WTC11 (cell line): ENCODE data around the gene CHIA. TPM values are rescaled to one million over a fixed set of nuclear protein-coding genes. Genes with fewer than 3 reads are reported as not detected.

Experiments
- ATAC-seq: fragments of 200-7000 bp; cut with Tn5 transposase; 2 replicates; pipeline ENCODE4 v1.10.0; 2021; ENCODE audit warnings: mild to moderate bottlenecking, moderate library complexity
- CTCF ChIA-PET: fragments of 300-600 bp; sonication (Branson Sonifier 250); formaldehyde crosslinking; loops from one replicate; lab custom pipeline; 2021; ENCODE audit warnings: antibody characterized with exemption; lab: Charles Lee
- POLR2A ChIA-PET: fragments of 350-600 bp; sonication (Branson Sonifier 250); formaldehyde crosslinking; loops from one replicate; lab custom pipeline; 2021; ENCODE audit warnings: antibody characterized with exemption; lab: Charles Lee
- DNase-seq: peaks from one replicate; pipeline ENCODE4 v3.0.0; 2021; ENCODE audit warnings: low spot score
- H3K27ac Mint-ChIP-seq: 2 replicates; pipeline ENCODE4 v1.8.0; 2021; ENCODE audit warnings: mixed read lengths
- H3K27me3 Mint-ChIP-seq: 2 replicates; pipeline ENCODE4 v1.8.0; 2021; ENCODE audit warnings: low read depth, mild to moderate bottlenecking, moderate library complexity, mixed read lengths
- H3K36me3 Mint-ChIP-seq: 2 replicates; pipeline ENCODE4 v1.8.0; 2021; ENCODE audit warnings: mixed read lengths
- H3K4me1 Mint-ChIP-seq: 2 replicates; pipeline ENCODE4 v1.8.0; 2022; ENCODE audit warnings: mixed read lengths
- H3K4me3 Mint-ChIP-seq: 2 replicates; pipeline ENCODE4 v1.8.0; 2021; ENCODE audit warnings: mild to moderate bottlenecking, moderate library complexity, mixed read lengths
- H3K9me3 Mint-ChIP-seq: 2 replicates; pipeline ENCODE4 v1.8.0; 2021; ENCODE audit warnings: mixed read lengths
- AFF4 ChIP-seq: sonication (generic); formaldehyde crosslinking; IDR thresholded peaks from 2 replicates; pipeline ENCODE4 v1.8.1; 2023; ENCODE audit warnings: mild to moderate bottlenecking, missing genetic modification reagents, borderline replicate concordance
- CREB1 ChIP-seq: sonication (generic); formaldehyde crosslinking; IDR thresholded peaks from 2 replicates; pipeline ENCODE4 v1.8.0; 2023; ENCODE audit warnings: mild to moderate bottlenecking, missing genetic modification reagents
- E2F1 ChIP-seq: sonication (generic); formaldehyde crosslinking; IDR thresholded peaks from 2 replicates; pipeline ENCODE4 v1.8.0; 2022; ENCODE audit warnings: mild to moderate bottlenecking, missing genetic modification reagents
- ERG ChIP-seq: fragments of 250-450 bp; sonication (Bioruptor Pico); IDR thresholded peaks from 2 replicates; pipeline ENCODE4 v1.8.0; 2021; ENCODE audit warnings: mild to moderate bottlenecking
- FOXJ3 ChIP-seq: sonication (generic); formaldehyde crosslinking; IDR thresholded peaks from 2 replicates; pipeline ENCODE4 v1.9.0; 2021; ENCODE audit warnings: missing genetic modification reagents, mild to moderate bottlenecking, borderline replicate concordance
- FOXP4 ChIP-seq: sonication (generic); formaldehyde crosslinking; IDR thresholded peaks from 2 replicates; pipeline ENCODE4 v1.8.0; 2022; ENCODE audit warnings: mild to moderate bottlenecking, missing genetic modification reagents
- GTF2I ChIP-seq: fragments of 250-450 bp; sonication (Bioruptor Pico); conservative IDR thresholded peaks from 2 replicates; pipeline ENCODE4 v1.4.0; 2021; ENCODE audit warnings: mild to moderate bottlenecking
- IRF2 ChIP-seq: sonication (generic); formaldehyde crosslinking; IDR thresholded peaks from 2 replicates; pipeline ENCODE4 v1.8.0; 2022; ENCODE audit warnings: low read depth, missing genetic modification reagents, borderline replicate concordance
- MLX ChIP-seq: sonication (generic); formaldehyde crosslinking; IDR thresholded peaks from 2 replicates; pipeline ENCODE4 v1.8.1; 2023; ENCODE audit warnings: mild to moderate bottlenecking, missing genetic modification reagents, moderate library complexity
- NFATC4 ChIP-seq: fragments of 250-450 bp; sonication (Bioruptor Pico); IDR thresholded peaks from 2 replicates; pipeline ENCODE4 v1.9.0; 2021; ENCODE audit warnings: mild to moderate bottlenecking
- NFE2L1 ChIP-seq: sonication (generic); formaldehyde crosslinking; IDR thresholded peaks from 2 replicates; pipeline ENCODE4 v1.8.1; 2023; ENCODE audit warnings: missing genetic modification reagents
- NR2C2 ChIP-seq: sonication (generic); formaldehyde crosslinking; IDR thresholded peaks from 2 replicates; pipeline ENCODE4 v1.8.0; 2022; ENCODE audit warnings: mild to moderate bottlenecking, missing genetic modification reagents
- PREB ChIP-seq: sonication (generic); formaldehyde crosslinking; IDR thresholded peaks from 2 replicates; pipeline ENCODE4 v1.8.1; 2022; ENCODE audit warnings: mild to moderate bottlenecking, missing genetic modification reagents, moderate library complexity, borderline replicate concordance
- RELA ChIP-seq: sonication (generic); formaldehyde crosslinking; IDR thresholded peaks from 2 replicates; pipeline ENCODE4 v1.8.1; 2022; ENCODE audit warnings: missing genetic modification reagents, mild to moderate bottlenecking, borderline replicate concordance
- SMAD4 ChIP-seq: sonication (generic); formaldehyde crosslinking; IDR thresholded peaks from 2 replicates; pipeline ENCODE4 v1.8.0; 2022; ENCODE audit warnings: mild to moderate bottlenecking, missing genetic modification reagents
- TCF7 ChIP-seq: sonication (generic); formaldehyde crosslinking; IDR thresholded peaks from 2 replicates; pipeline ENCODE4 v1.8.0; 2022; ENCODE audit warnings: mild to moderate bottlenecking, low read depth, missing genetic modification reagents, moderate library complexity
- ZNF263 ChIP-seq: sonication (generic); formaldehyde crosslinking; IDR thresholded peaks from 2 replicates; pipeline ENCODE4 v1.8.1; 2022; ENCODE audit warnings: low read depth, mild to moderate bottlenecking, moderate library complexity, missing genetic modification reagents
- ZNF281 ChIP-seq: sonication (generic); formaldehyde crosslinking; IDR thresholded peaks from 2 replicates; pipeline ENCODE4 v1.8.0; 2023; ENCODE audit warnings: mild to moderate bottlenecking, missing genetic modification reagents
- ZNF396 ChIP-seq: fragments of 250-450 bp; sonication (Bioruptor Pico); IDR thresholded peaks from 2 replicates; pipeline ENCODE4 v1.8.0; 2021; ENCODE audit warnings: mild to moderate bottlenecking, moderate library complexity, borderline replicate concordance
- ZNF423 ChIP-seq: fragments of 250-450 bp; sonication (Bioruptor Pico); IDR thresholded peaks from 2 replicates; pipeline ENCODE4 v2.1.2; 2022; ENCODE audit warnings: mild to moderate bottlenecking, moderate library complexity
- total RNA-seq: library from RNA; stranded (reverse); gene quantifications from 3 replicates; pipeline ENCODE4 v1.2.3, GENCODE V29; 2021

Gene CHIA
- total RNA-seq, 1 experiment from 2014 or later: not detected

- ATAC-seq (no peak), DNase-seq (no peak)
- CTCF ChIA-PET: interaction anchor here (1.1 kb wide), 1 partner anchor 91 kb away, joined by 3 read pairs; no protein-coding TSS in a partner anchor
- no peaks in the 10 kb centered on the region for H3K36me3 Mint-ChIP-seq
- H3K4me3 Mint-ChIP-seq: no peak overlapping the region
- POLR2A ChIA-PET: no interaction called here
- no peak overlapping the region for H3K27ac Mint-ChIP-seq
- peaks cover 5% of the 10 kb centered on the region for H3K4me1 Mint-ChIP-seq
- no peaks in the 10 kb centered on the region; the same call in 1 of the 2 replicates for H3K27me3 Mint-ChIP-seq
- H3K9me3 Mint-ChIP-seq: peaks cover 6% of the 10 kb centered on the region
- TF ChIP-seq AFF4 (CRISPR knock-in tag) (no peak), NFATC4 (CRISPR knock-in tag) (no peak), CREB1 (CRISPR knock-in tag) (no peak), FOXP4 (CRISPR knock-in tag) (no peak), E2F1 (CRISPR knock-in tag) (no peak), ZNF396 (CRISPR knock-in tag) (no peak), RELA (CRISPR knock-in tag) (no peak), ZNF263 (CRISPR knock-in tag) (no peak), PREB (CRISPR knock-in tag) (no peak), ZNF423 (CRISPR knock-in tag) (no peak), FOXJ3 (CRISPR knock-in tag) (no peak), GTF2I (CRISPR knock-in tag) (no peak)
Observed at GRCh38 chr1:111242805-111243523, 47.7 kb upstream of the CHIA start.

GRCh38 chr1:111247125-111247838 lies 43.4 kb upstream of the CHIA start:
- no peak overlapping the region for H3K4me3 Mint-ChIP-seq
- no peaks in the 10 kb centered on the region for H3K36me3 Mint-ChIP-seq
- DNase-seq (no peak), ATAC-seq (no peak)
- H3K9me3 Mint-ChIP-seq: no peaks in the 10 kb centered on the region
- H3K27ac Mint-ChIP-seq: no peak overlapping the region
- H3K4me1 Mint-ChIP-seq: peaks cover 3% of the 10 kb centered on the region; the same call in 1 of the 2 replicates
- CTCF ChIA-PET: no interaction called here
- peaks cover 3% of the 10 kb centered on the region; the same call in 1 of the 2 replicates for H3K27me3 Mint-ChIP-seq
- POLR2A ChIA-PET: no interaction called here
- no peak for TF ChIP-seq SMAD4 (CRISPR knock-in tag)
- no peak for TF ChIP-seq ZNF281 (CRISPR knock-in tag)
- TF ChIP-seq TCF7 (CRISPR knock-in tag): no peak
- TF ChIP-seq IRF2 (CRISPR knock-in tag): no peak
- TF ChIP-seq MLX (CRISPR knock-in tag): no peak
- TF ChIP-seq ERG: no peak
- no peak for TF ChIP-seq NR2C2 (CRISPR knock-in tag)
- no peak for TF ChIP-seq NFE2L1 (CRISPR knock-in tag)
